K562 (cell line): ENCODE results near the gene PTH1R. TPM values are rescaled to one million over a fixed set of nuclear protein-coding genes. Genes with fewer than 3 reads are reported as not detected.

Experiments
- ATAC-seq: fragments of 200-7000 bp; cut with Tn5 transposase; 3 replicates; pipeline ENCODE4 v1.9.1; 2020; ENCODE audit warnings: moderate library complexity
- BruUV-seq: library from RNA; stranded (reverse); fragments of 400-500 nt; replicated peaks from 2 replicates; lab custom pipeline; 2021; lab: Mats Ljungman, UMichigan
- CTCF ChIA-PET: fragments of 300-600 bp; formaldehyde crosslinking; extraction: SDS; loops from one replicate; lab custom pipeline; 2021; ENCODE audit warnings: low intra/inter-chr PET ratio; lab: Yijun Ruan, JAX
- POLR2A ChIA-PET: fragments of 300-600, 350-650 bp; sonication (Branson Sonifier 250); formaldehyde crosslinking; extraction: SDS; loops from one replicate; lab custom pipeline; 2021; ENCODE audit warnings: antibody characterized with exemption, inconsistent platforms; lab: Yijun Ruan, JAX
- DNase-seq, 4 experiments: peaks; one replicate each; pipeline versions ENCODE4 v3.0.0 to v3.0.0-alpha.2; 2011 to 2018; ENCODE audit warnings: low spot score in 3 of 4, mixed read lengths in 3 of 4; ENCODE audit errors: extremely low read depth in 1 of 4
- FAIRE-seq: peaks from 2 replicates; lab custom pipeline; 2011; peaks lifted over from hg19 to GRCh38; lab: Jason Lieb, UNC
- H2AFZ ChIP-seq: 2 replicates; pipeline ENCODE4 v1.6.0; 2011; ENCODE audit warnings: low read depth, low read length, control low read depth, inconsistent platforms
- H3K27ac ChIP-seq: fragments of 200-600 bp; 3 replicates; pipeline ENCODE4 v1.8.0; 2011; ENCODE audit warnings: low read depth, mild to moderate bottlenecking, control low read depth, inconsistent platforms, low read length, moderate library complexity, mixed read lengths; ENCODE audit errors: extremely low read depth
- H3K27me3 ChIP-seq, 2 experiments: fragments of 300-600 bp in 1 of 2; 2 replicates in 1 of 2; 3 replicates in 1 of 2; pipeline versions ENCODE4 v1.6.0 to v1.8.0; 2011; ENCODE audit warnings: inconsistent platforms in 2 of 2, low read length in 2 of 2, mild to moderate bottlenecking in 1 of 2, mixed read lengths in 1 of 2, moderate library complexity in 1 of 2; ENCODE audit not compliant: control insufficient read depth in 2 of 2, insufficient read depth in 2 of 2
- H3K36me3 ChIP-seq: fragments of 300-600 bp; 3 replicates; pipeline ENCODE4 v1.8.0; 2011; ENCODE audit warnings: mild to moderate bottlenecking, low read length, inconsistent platforms; ENCODE audit not compliant: control insufficient read depth, insufficient read depth
- H3K4me1 ChIP-seq, 2 experiments: fragments of 200-600 bp in 1 of 2; replicated peaks in 1 of 2; 2 replicates in 1 of 2; 3 replicates in 1 of 2; pipeline versions ENCODE4 v1.5.1 to v1.8.0; 2011; ENCODE audit warnings: inconsistent platforms in 2 of 2, low read length in 2 of 2, mild to moderate bottlenecking in 1 of 2, mixed read lengths in 1 of 2, moderate library complexity in 1 of 2; ENCODE audit not compliant: control insufficient read depth in 2 of 2, insufficient read depth in 2 of 2
- H3K4me2 ChIP-seq: 2 replicates; pipeline ENCODE4 v1.6.1; 2011; ENCODE audit warnings: low read length, control low read depth, inconsistent platforms, mixed read lengths; ENCODE audit not compliant: insufficient read depth
- H3K4me3 ChIP-seq: fragments of 200-600 bp; sonication (generic), shearing (Covaris generic); 2 replicates; pipeline ENCODE4 v1.5.1; 2016; ENCODE audit warnings: control low read depth, inconsistent platforms
- H3K79me2 ChIP-seq: fragments of 200-600 bp; 3 replicates; pipeline ENCODE4 v1.8.0; 2011; ENCODE audit warnings: low read length, inconsistent platforms; ENCODE audit not compliant: control insufficient read depth, insufficient read depth
- H3K9ac ChIP-seq, 2 experiments: 2 replicates each; pipeline versions ENCODE4 v1.6.0 to v1.6.1; 2011; ENCODE audit warnings: low read depth in 2 of 2, low read length in 2 of 2, control low read depth in 1 of 2, inconsistent platforms in 1 of 2, mild to moderate bottlenecking in 1 of 2, mixed read lengths in 1 of 2; ENCODE audit not compliant: insufficient read depth in 1 of 2
- H3K9me1 ChIP-seq: one replicate; pipeline ENCODE4 v1.6.0; 2011; ENCODE audit warnings: inconsistent platforms, mild to moderate bottlenecking, low read length, moderate library complexity; ENCODE audit not compliant: control insufficient read depth, insufficient read depth
- H3K9me3 ChIP-seq: replicated peaks from 2 replicates; pipeline ENCODE4 v1.5.1; 2011; ENCODE audit warnings: low read depth, low read length, inconsistent platforms; ENCODE audit not compliant: control insufficient read depth, insufficient read depth
- H4K20me1 ChIP-seq: replicated peaks from 2 replicates; pipeline ENCODE4 v1.6.1; 2011; ENCODE audit warnings: low read length, inconsistent platforms, mixed read lengths; ENCODE audit not compliant: control insufficient read depth, insufficient read depth
- CBFB ChIP-seq: sonication (generic); formaldehyde crosslinking; IDR thresholded peaks from 2 replicates; pipeline ENCODE4 v1.4.0; 2020; ENCODE audit warnings: mild to moderate bottlenecking, missing genetic modification reagents
- CCNT2 ChIP-seq: IDR thresholded peaks from 2 replicates; pipeline ENCODE4 v1.6.1; 2011; ENCODE audit warnings: borderline replicate concordance, low read depth, mild to moderate bottlenecking, moderate library complexity, mixed read lengths, low read length; ENCODE audit not compliant: insufficient read length; ENCODE audit errors: extremely low read depth
- MCM2 ChIP-seq: fragments of 450-650 bp; IDR thresholded peaks from 2 replicates; pipeline ENCODE4 v1.6.1; 2017; ENCODE audit warnings: low read depth, mild to moderate bottlenecking
- TSC22D4 ChIP-seq: fragments of 450-650 bp; IDR thresholded peaks from 2 replicates; pipeline ENCODE4 v1.6.1; 2016; ENCODE audit warnings: missing genetic modification characterization, missing biosample characterization, control low read depth
- VEZF1 ChIP-seq: fragments of 200-800 bp; sonication (Bioruptor generic); IDR thresholded peaks from 2 replicates; pipeline ENCODE4 v1.6.1; 2017; ENCODE audit warnings: missing genetic modification characterization, missing compliant biosample characterization
- ZBTB34 ChIP-seq: fragments of 250-450 bp; sonication (Bioruptor Pico); IDR thresholded peaks from 2 replicates; pipeline ENCODE4 v1.8.0; 2021; ENCODE audit warnings: mild to moderate bottlenecking, moderate library complexity
- ZBTB7A ChIP-seq: IDR thresholded peaks from 2 replicates; pipeline ENCODE4 v1.6.1; 2011; ENCODE audit warnings: low read depth, mild to moderate bottlenecking, low read length, moderate library complexity, borderline replicate concordance; ENCODE audit not compliant: control insufficient read depth
- WGBS: fragments of 100-300 bp; shearing (Covaris generic); methylation state at CpG from one replicate; pipeline ENCODE4 v1.1.6; 2016; ENCODE audit warnings: low coverage, mixed read lengths; ENCODE audit not compliant: insufficient coverage; ENCODE audit errors: missing lambda C conversion rate; 5-methylcytosine and 5-hydroxymethylcytosine counted together
- in situ Hi-C: fragments of 300-500 bp; cut with MboI; formaldehyde crosslinking; loops from 4 replicates; pipeline ENCODE4 v1.15.0; 2018; ENCODE audit warnings: inconsistent platforms, mixed read lengths
- intact Hi-C: fragments of 100-400 bp; cut with micrococcal nuclease; formaldehyde crosslinking; loops from 2 replicates; pipeline ENCODE4 v1.14.2; 2022
- polyA plus RNA-seq, 8 experiments: library from polyadenylated mRNA; depleted of rRNA in 4 of 8; stranded (reverse) in 5 of 8; unstranded in 3 of 8; fragments of >200 nt; fragmentation: Nextera tagmentation in 2 of 8; fragmentation: Illumina TruSeq in 1 of 8; extraction: Ambion mirVana in 2 of 8; extraction: Trizol in 1 of 8; gene quantifications; 2 replicates each; pipeline versions ENCODE4 v1.2.1 to v1.2.3, GENCODE V29; 2011 to 2014; ENCODE audit warnings: inconsistent platforms in 1 of 8, missing spikeins in 1 of 8
- total RNA-seq, 7 experiments: library from RNA; depleted of rRNA in 6 of 7; stranded (reverse); fragments of >200 nt in 6 of 7; fragmentation: Illumina TruSeq in 2 of 7; extraction: Trizol in 2 of 7; gene quantifications; 2 replicates each; pipeline versions ENCODE4 v1.2.1 to v1.2.3, GENCODE V29; 2011 to 2021; ENCODE audit warnings: low replicate concordance in 1 of 7

The PTH1R gene
- total and polyA plus RNA-seq, 9 of the 15 experiments (the other 6 are each of a cell fraction or from before 2014, with no cell fraction given): not detected

DNA sequence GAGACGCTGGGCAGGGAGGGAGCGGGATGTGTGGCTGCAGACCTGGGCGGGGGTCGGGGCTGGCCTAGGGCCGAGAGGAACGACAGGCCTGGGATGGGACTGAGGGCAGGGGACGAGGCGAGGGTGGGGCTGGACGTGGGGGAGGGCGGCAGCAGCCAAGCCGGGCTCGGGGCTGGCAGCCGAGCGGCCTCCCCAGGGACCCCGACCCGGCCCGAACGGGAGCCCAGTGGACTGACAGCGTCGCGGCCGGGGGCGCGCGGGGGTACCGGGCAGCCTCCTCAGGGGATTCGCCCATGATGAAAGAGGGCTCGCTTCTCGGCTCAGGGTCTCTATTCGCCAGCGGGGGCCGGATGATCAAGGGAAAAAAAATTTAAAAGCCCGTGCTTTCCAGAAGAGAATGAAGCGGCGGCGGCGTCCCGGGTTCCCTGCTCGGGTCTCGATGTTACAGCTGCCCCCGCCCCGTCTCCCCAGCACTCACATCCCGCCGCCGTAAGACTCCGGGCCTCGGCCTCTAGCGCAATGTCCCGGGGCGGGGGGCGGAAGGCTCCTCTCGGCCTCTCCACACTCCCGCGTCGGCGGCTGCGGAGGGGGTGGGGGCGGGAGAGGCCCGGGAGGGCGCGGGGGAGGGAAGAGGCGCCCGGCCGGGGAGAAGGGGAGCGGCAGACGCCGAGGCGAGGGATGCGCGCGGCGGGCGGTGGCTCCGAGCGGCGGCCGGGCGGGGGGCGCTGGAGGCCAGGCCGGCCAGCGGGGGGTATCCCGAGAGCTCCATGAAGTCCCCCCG lies 4.3 kb downstream of the PTH1R start:
- H3K9me3 ChIP-seq: no peaks in the 10 kb centered on the region
- peaks cover 0 to 30% of the 10 kb centered on the region in 2 experiments; a peak in 3 of 5 replicates for H3K4me1 ChIP-seq
- H3K27me3 ChIP-seq: peaks cover 46 to 66% of the 10 kb centered on the region in 2 experiments
- ChIA-PET CTCF (no interaction called here), POLR2A (interaction anchor here (0.6 to 1.0 kb wide), 2 partner anchors 11 to 14 kb away, joined by 3 to 5 read pairs; no protein-coding TSS in a partner anchor)
- peaks cover 20% of the 10 kb centered on the region for H4K20me1 ChIP-seq
- no peak for FAIRE-seq
- H3K27ac ChIP-seq: no peak overlapping the region
- in situ Hi-C loops: no loop called here
- H3K4me3 ChIP-seq: peak overlapping the region; percentile 21; the same call in 1 of the 2 replicates
- peak; percentile 42 for ATAC-seq
- WGBS: 5% methylated on average over 43 of the region's 83 CpGs
- TF ChIP-seq ZBTB7A (peak; percentile 25; the same call in 1 of the 2 replicates), CCNT2 (peak; percentile 15), CBFB (CRISPR knock-in tag) (no peak), MCM2 (no peak), VEZF1 (peak; percentile 60), TSC22D4 (tag) (no peak), ZBTB34 (CRISPR knock-in tag) (no peak)
- no peak overlapping the region for H2AFZ ChIP-seq
- intact Hi-C loops: no loop called here
- peak; percentile 26 to 87 (median 71) for DNase-seq
- no peaks in the 10 kb centered on the region for H3K36me3 ChIP-seq
- no peak overlapping the region for H3K4me2 ChIP-seq
- no TSS peak for BruUV-seq
- H3K9me1 ChIP-seq: no peaks in the 10 kb centered on the region
- H3K79me2 ChIP-seq: no peaks in the 10 kb centered on the region
- no peak overlapping the region for H3K9ac ChIP-seq
